Measurements from ENCODE around the gene ZNF213.

ZNF213 gene

DNA sequence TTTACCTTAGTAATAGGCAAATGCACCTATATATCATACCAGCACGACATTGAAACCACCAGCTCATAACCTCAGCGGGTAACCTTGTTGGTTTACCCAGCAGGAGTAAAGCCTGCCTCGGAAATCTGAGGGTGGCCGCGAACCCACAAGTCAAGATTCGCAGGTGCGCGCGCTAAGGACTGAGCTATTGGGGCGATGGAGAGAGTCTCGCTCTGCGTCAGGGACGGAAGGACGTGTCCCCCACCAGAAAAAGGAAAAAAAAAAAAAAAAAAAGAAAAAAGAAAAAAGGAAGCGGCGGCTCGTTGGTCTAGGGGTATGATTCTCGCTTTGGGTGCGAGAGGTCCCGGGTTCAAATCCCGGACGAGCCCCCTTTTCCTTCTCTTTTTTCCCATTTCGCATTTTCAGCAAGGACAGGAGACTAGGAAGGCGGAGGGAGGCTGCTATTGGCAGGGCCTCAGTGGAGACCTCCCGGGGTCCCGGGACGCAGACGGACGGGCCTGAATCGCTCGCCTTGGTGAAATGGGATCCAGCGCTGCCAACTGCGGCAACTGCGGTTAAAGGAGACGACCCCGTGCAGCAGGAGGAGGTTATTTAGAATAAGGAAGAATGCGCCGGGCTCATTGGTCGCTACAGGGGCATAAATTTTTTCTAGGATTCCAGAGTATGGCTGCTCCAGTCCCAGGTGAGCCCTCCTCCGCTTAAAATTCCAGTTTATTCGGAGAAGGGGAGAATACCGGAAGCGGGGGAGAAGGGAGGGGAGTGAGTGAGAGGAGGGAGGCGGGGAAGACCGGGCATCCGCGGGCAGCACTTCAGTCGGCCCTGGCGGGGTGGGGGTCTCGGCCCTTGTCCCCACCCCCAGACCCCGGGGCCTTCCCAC lies 53.2 kb downstream of the ZNF213 start, which contains the start of gene OR1F1:
Gene OR1F1 (plus strand): TSS at position 407 of the 877 bp plus-strand sequence.
- peaks cover 29 to 39% of the 10 kb centered on the region in 2 donors for H3K4me1 Mint-ChIP-seq
- peak; percentile 50 to 55 for ATAC-seq (replicated peaks)
- peaks cover 75 to 94% of the 10 kb centered on the region in 2 donors for H3K27me3 Mint-ChIP-seq
- peaks cover 4 to 5% of the 10 kb centered on the region in 2 donors for H3K9me3 Mint-ChIP-seq
- H3K4me3 Mint-ChIP-seq = peak within 1 kb of the TSS; percentile 69 to 79
- DNase-seq = peak; percentile 41
- peaks cover 8 to 17% of the 10 kb centered on the region in 2 donors for H3K36me3 Mint-ChIP-seq
- H3K27ac Mint-ChIP-seq = peak within 1 kb of the TSS; percentile 96

DNA sequence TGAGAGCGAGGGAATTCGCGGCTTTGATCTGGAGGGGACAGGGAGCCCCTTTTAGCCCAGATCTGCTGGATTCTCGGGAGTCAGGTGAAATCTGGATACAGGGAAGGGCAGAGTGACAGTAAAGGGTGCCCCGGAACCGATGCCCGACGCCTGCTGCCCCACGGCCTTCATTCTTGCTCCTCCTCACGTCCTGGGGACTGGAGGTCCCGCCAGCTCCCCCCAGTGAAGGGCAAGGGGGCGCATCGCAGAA lies 53.8 kb downstream of the ZNF213 start:
- peak overlapping the region; percentile 96 for H3K27ac Mint-ChIP-seq
- peaks cover 4 to 5% of the 10 kb centered on the region in 2 donors for H3K9me3 Mint-ChIP-seq
- H3K4me1 Mint-ChIP-seq = peaks cover 24 to 34% of the 10 kb centered on the region in 2 donors
- H3K27me3 Mint-ChIP-seq = peaks cover 69 to 94% of the 10 kb centered on the region in 2 donors
- H3K36me3 Mint-ChIP-seq = peaks cover 5 to 15% of the 10 kb centered on the region in 2 donors
- no peak for DNase-seq
- H3K4me3 Mint-ChIP-seq = peak overlapping the region; percentile 60 to 79
- peak in 1 of 2 donors; percentile 2 for ATAC-seq (replicated peaks)

DNA sequence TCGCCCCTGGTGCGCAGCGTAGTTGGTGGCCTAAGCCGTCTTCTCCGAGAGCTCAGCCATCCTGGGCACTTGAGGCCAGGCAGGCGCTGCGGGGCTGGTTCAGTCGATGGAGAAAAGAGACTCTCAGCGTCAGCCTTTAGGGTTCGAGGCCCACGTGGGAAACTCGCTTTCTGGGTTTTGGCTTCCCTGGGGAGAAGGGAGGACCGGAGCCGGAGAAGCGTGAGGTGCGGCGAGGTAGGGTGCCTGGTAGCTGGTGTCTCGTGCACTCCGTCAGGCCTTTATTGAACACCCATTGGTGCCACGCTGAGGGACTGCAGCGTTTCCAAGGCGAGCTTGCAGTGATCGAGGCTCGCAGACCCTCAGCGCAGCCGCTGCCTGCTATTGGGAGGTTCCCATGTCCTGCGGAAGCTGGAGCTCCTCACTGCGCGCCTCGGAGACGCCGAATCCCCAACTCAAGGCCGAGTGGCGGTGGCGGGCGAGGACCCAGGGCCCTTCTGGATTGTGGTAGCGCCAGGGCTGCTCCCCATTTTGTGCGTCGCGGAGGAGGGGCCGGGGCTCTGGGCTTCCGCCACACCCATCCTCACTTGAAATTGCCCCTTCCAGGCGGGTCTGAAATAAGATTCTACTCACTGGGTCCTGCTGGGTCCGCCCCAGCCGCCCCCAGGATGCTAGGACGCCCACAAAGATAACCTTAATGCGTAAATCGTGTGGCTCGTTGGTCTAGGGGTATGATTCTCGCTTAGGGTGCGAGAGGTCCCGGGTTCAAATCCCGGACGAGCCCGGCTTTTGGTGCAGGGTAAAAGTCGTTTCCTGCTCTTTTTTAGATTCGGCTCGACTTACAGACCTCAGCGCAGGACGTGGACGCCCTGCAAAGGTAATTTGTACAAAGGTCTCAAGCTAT lies 54.3 kb downstream of the ZNF213 start:
- no peak for DNase-seq

DNA sequence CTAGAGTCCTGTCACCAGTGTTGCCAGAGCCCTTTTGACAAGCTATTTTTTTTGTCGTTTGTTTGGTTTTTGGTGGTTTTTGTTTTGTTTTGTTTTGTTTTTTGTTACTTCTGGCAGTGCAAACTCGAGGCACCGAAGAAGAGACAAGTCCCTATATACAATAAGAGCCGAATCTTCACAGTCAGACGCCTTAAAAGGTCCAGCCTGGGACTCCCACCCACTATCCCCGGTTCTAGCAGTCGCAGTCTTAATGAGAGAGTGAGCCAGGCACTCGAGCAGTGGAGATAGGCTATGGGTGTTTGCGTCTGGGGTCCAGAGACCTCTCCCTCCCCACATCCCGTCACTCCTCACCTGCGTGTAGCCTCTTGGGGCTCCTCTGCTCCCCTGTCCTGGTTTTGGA lies 55.0 kb downstream of the ZNF213 start:
- no peak for ATAC-seq (replicated peaks)
- Mint-ChIP-seq H3K9me3 (peaks cover 0 to 4% of the 10 kb centered on the region in 2 donors), H3K4me3 (peak overlapping the region; percentile 64 to 65), H3K4me1 (peaks cover 18 to 26% of the 10 kb centered on the region in 2 donors), H3K36me3 (peaks cover 0 to 10% of the 10 kb centered on the region in 2 donors), H3K27ac (peak overlapping the region; percentile 96), H3K27me3 (peaks cover 70 to 95% of the 10 kb centered on the region in 2 donors)
- DNase-seq = no peak

More for the DNA sequence above, 54.3 kb downstream of the ZNF213 start:
- H3K4me1 Mint-ChIP-seq = peaks cover 18 to 28% of the 10 kb centered on the region in 2 donors
- peak; percentile 27 to 38 for ATAC-seq (replicated peaks)
- H3K27ac Mint-ChIP-seq = peak overlapping the region; percentile 96
- peaks cover 1 to 4% of the 10 kb centered on the region in 2 donors for H3K9me3 Mint-ChIP-seq
- H3K36me3 Mint-ChIP-seq = peaks cover 0 to 11% of the 10 kb centered on the region in 2 donors
- H3K27me3 Mint-ChIP-seq = peaks cover 69 to 94% of the 10 kb centered on the region in 2 donors
- peak overlapping the region; percentile 60 to 79 for H3K4me3 Mint-ChIP-seq

DNA sequence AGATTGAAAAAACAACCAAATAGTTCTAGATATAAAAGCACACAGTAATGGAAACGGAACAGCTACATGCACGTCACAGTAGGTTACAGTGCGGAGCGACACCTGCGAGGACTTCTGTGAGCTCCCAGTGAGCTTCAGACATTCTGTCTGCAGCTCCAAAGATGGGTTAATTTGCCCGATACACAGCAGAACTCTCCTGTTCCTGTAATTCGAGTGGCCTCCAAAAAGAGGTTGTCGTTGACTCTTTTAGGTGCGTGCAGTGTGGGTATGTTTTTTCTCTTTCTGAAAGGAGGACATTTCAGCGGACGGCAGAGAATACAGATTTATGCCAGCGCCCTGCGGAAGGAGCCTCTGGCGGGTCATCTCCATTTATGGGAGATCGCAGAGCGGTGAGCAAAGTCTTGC lies 56.1 kb downstream of the ZNF213 start:
- Mint-ChIP-seq H3K36me3 (peaks cover 0 to 10% of the 10 kb centered on the region in 2 donors), H3K4me1 (peaks cover 18 to 26% of the 10 kb centered on the region in 2 donors), H3K9me3 (peaks cover 0 to 4% of the 10 kb centered on the region in 2 donors), H3K4me3 (peak overlapping the region in 1 of 2 donors; percentile 44), H3K27me3 (peaks cover 73 to 94% of the 10 kb centered on the region in 2 donors), H3K27ac (peak overlapping the region; percentile 59)
- no peak for ATAC-seq (replicated peaks)
- DNase-seq = no peak

All from stimulated activated naive B cell treated with anti-CD40 and anti-IgM and Interleukin-4, amounts not matched to agents 10 μg/mL and 1 μg/mL and 100 μg/mL, for 72 hours (primary cell).